ENCODE results near the gene AMIGO2.
A peak's percentile ranks its signal among the peaks of the same experiment; 100 is the strongest.

AMIGO2 gene

DNA sequence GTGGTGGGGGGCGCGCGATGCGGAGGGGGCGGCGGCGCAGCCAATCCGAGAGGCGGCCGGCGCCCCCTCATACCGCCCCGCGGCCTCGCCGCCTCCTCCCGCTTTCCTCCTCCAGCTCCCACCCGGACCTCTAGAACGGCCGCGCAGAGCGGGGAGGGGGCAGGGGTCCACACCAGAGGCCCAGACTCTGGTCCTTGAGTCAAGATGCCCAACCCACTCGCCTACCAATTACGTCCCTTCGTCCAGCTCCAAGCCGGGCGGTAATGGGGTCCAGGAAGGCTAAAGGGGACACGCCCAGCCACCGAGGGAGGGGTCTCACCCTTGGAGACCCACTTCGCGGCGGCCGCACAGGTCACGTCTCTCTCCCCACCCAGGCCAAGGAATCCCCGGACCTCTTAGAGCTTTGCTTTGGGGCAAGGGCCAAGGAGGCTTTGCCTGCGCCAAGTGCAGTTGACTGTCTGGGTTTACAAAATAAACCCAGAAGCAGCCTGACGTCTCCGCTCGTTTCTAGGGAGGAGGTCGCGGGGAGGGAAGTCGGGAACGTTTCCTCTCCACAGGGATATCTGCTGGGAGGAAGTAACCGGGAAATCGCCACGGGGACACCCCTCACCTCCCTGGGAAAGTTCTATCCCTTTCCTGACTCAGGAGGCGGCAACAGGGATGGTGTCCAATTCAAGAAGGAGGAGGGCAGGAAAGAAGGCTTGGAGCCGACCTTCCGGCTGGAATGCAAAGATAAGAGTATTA is 394 bp upstream of the AMIGO2 start (continued):
- TF ChIP-seq ZNF350 (tag by site-specific recombination; IDR thresholded peaks at IDR 0.05) (no peak), ZNF701 (tag by site-specific recombination; IDR thresholded peaks at IDR 0.05) (no peak), EGR2 (tag by site-specific recombination; IDR thresholded peaks at IDR 0.05; ENCODE audit: low read depth) (peak; percentile 30), SP2 (tag by site-specific recombination; IDR thresholded peaks at IDR 0.05) (peak; percentile 63), ZNF510 (tag by site-specific recombination; IDR thresholded peaks at IDR 0.05; ENCODE audit: insufficient replicate concordance) (no peak), KLF7 (tag by site-specific recombination; IDR thresholded peaks at IDR 0.05; ENCODE audit: borderline replicate concordance) (peak; percentile 38; the same call in 1 of the 2 replicates), KLF1 (tag by site-specific recombination; IDR thresholded peaks at IDR 0.05) (peak; percentile 67), MYNN (tag by site-specific recombination; IDR thresholded peaks at IDR 0.05; ENCODE audit: borderline replicate concordance) (no peak), KLF8 (tag by site-specific recombination; IDR thresholded peaks at IDR 0.05) (peak; percentile 48; the same call in 1 of the 2 replicates), KLF9 (tag by site-specific recombination; IDR thresholded peaks at IDR 0.05; ENCODE audit: low read depth) (peak; percentile 63), ZNF560 (tag by site-specific recombination; IDR thresholded peaks at IDR 0.05; ENCODE audit: borderline replicate concordance) (no peak), GLIS2 (tag by site-specific recombination; IDR thresholded peaks at IDR 0.05) (peak; percentile 89), ZNF629 (tag by site-specific recombination; IDR thresholded peaks at IDR 0.05) (no peak), ZNF23 (tag by site-specific recombination; IDR thresholded peaks at IDR 0.05; ENCODE audit: borderline replicate concordance) (no peak), ZNF837 (tag by site-specific recombination; IDR thresholded peaks at IDR 0.05) (no peak), ZSCAN18 (tag by site-specific recombination; IDR thresholded peaks at IDR 0.05) (no peak), ZNF433 (tag by site-specific recombination; IDR thresholded peaks at IDR 0.05; ENCODE audit: low read depth) (0 out of 2 replicates have a peak, but pooled peaks have one; percentile 17), FEZF1 (tag by site-specific recombination; IDR thresholded peaks at IDR 0.05) (no peak), ZNF274 (IDR thresholded peaks at IDR 0.05; ENCODE audit: low read length) (no peak), ZNF274 (tag by site-specific recombination; IDR thresholded peaks at IDR 0.05; ENCODE audit: borderline replicate concordance) (no peak), ZNF416 (tag by site-specific recombination; IDR thresholded peaks at IDR 0.05) (no peak), SP7 (tag by site-specific recombination; IDR thresholded peaks at IDR 0.05) (no peak), ZNF549 (tag by site-specific recombination; IDR thresholded peaks at IDR 0.05) (no peak), IKZF3 (tag by site-specific recombination; IDR thresholded peaks at IDR 0.05) (peak; percentile 91)
- TF ChIP-seq, protein P1, sequence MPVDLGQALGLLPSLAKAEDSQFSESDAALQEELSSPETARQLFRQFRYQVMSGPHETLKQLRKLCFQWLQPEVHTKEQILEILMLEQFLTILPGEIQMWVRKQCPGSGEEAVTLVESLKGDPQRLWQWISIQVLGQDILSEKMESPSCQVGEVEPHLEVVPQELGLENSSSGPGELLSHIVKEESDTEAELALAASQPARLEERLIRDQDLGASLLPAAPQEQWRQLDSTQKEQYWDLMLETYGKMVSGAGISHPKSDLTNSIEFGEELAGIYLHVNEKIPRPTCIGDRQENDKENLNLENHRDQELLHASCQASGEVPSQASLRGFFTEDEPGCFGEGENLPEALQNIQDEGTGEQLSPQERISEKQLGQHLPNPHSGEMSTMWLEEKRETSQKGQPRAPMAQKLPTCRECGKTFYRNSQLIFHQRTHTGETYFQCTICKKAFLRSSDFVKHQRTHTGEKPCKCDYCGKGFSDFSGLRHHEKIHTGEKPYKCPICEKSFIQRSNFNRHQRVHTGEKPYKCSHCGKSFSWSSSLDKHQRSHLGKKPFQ (tag by site-specific recombination; IDR thresholded peaks at IDR 0.05) = no peak
- TF ChIP-seq, protein P2, sequence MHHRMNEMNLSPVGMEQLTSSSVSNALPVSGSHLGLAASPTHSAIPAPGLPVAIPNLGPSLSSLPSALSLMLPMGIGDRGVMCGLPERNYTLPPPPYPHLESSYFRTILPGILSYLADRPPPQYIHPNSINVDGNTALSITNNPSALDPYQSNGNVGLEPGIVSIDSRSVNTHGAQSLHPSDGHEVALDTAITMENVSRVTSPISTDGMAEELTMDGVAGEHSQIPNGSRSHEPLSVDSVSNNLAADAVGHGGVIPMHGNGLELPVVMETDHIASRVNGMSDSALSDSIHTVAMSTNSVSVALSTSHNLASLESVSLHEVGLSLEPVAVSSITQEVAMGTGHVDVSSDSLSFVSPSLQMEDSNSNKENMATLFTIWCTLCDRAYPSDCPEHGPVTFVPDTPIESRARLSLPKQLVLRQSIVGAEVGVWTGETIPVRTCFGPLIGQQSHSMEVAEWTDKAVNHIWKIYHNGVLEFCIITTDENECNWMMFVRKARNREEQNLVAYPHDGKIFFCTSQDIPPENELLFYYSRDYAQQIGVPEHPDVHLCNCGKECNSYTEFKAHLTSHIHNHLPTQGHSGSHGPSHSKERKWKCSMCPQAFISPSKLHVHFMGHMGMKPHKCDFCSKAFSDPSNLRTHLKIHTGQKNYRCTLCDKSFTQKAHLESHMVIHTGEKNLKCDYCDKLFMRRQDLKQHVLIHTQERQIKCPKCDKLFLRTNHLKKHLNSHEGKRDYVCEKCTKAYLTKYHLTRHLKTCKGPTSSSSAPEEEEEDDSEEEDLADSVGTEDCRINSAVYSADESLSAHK (tag by site-specific recombination; IDR thresholded peaks at IDR 0.05) = no peak
- TF ChIP-seq, protein P3, sequence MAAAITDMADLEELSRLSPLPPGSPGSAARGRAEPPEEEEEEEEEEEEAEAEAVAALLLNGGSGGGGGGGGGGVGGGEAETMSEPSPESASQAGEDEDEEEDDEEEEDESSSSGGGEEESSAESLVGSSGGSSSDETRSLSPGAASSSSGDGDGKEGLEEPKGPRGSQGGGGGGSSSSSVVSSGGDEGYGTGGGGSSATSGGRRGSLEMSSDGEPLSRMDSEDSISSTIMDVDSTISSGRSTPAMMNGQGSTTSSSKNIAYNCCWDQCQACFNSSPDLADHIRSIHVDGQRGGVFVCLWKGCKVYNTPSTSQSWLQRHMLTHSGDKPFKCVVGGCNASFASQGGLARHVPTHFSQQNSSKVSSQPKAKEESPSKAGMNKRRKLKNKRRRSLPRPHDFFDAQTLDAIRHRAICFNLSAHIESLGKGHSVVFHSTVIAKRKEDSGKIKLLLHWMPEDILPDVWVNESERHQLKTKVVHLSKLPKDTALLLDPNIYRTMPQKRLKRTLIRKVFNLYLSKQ (tag by site-specific recombination; IDR thresholded peaks at IDR 0.05; ENCODE audit: borderline replicate concordance) = no peak
- TF ChIP-seq, protein P4, sequence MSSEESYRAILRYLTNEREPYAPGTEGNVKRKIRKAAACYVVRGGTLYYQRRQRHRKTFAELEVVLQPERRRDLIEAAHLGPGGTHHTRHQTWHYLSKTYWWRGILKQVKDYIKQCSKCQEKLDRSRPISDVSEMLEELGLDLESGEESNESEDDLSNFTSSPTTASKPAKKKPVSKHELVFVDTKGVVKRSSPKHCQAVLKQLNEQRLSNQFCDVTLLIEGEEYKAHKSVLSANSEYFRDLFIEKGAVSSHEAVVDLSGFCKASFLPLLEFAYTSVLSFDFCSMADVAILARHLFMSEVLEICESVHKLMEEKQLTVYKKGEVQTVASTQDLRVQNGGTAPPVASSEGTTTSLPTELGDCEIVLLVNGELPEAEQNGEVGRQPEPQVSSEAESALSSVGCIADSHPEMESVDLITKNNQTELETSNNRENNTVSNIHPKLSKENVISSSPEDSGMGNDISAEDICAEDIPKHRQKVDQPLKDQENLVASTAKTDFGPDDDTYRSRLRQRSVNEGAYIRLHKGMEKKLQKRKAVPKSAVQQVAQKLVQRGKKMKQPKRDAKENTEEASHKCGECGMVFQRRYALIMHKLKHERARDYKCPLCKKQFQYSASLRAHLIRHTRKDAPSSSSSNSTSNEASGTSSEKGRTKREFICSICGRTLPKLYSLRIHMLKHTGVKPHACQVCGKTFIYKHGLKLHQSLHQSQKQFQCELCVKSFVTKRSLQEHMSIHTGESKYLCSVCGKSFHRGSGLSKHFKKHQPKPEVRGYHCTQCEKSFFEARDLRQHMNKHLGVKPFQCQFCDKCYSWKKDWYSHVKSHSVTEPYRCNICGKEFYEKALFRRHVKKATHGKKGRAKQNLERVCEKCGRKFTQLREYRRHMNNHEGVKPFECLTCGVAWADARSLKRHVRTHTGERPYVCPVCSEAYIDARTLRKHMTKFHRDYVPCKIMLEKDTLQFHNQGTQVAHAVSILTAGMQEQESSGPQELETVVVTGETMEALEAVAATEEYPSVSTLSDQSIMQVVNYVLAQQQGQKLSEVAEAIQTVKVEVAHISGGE (tag by site-specific recombination; conservative IDR thresholded peaks at IDR 0.05; ENCODE audit: low read depth) = peak; percentile 91

All from HEK293 (cell line).